ENCODE data around the gene CTDSPL.
"Not testable (repeated sequence)": the region's sequence is repeated elsewhere in the genome, so short reads cannot be mapped to it uniquely, and the experiment has no call there.

CTDSPL gene

GRCh38 chr3:37971467-37971866 is 109.8 kb downstream of the CTDSPL start:
- no peak overlapping the region for H3K4me3 ChIP-seq (replicated peaks; ENCODE audit: low read depth, low read length)
- no peak for TF ChIP-seq CTCF (IDR thresholded peaks at IDR 0.05; ENCODE audit: low read depth, low read length, missing control alignments)
- no peak for DNase-seq (ENCODE audit: extremely low read depth, low read depth)

GRCh38 chr3:37972056-37972455 is 110.4 kb downstream of the CTDSPL start:
- DNase-seq (ENCODE audit: extremely low read depth, low read depth); H3K4me3 ChIP-seq (replicated peaks; ENCODE audit: low read depth, low read length): not testable (repeated sequence)

GRCh38 chr3:37973246-37974054 is 111.8 kb downstream of the CTDSPL start:
- TF ChIP-seq CTCF (IDR thresholded peaks at IDR 0.05; ENCODE audit: low read depth, low read length, missing control alignments) = no peak
- no peak for DNase-seq (ENCODE audit: extremely low read depth, low read depth)
- no peak overlapping the region for H3K4me3 ChIP-seq (replicated peaks; ENCODE audit: low read depth, low read length)

GRCh38 chr3:37974121-37975083 is 112.7 kb downstream of the CTDSPL start:
- no peak for DNase-seq (ENCODE audit: extremely low read depth, low read depth)
- no peak overlapping the region for H3K4me3 ChIP-seq (replicated peaks; ENCODE audit: low read depth, low read length)
- peak; percentile 83 for TF ChIP-seq CTCF (IDR thresholded peaks at IDR 0.05; ENCODE audit: low read depth, low read length, missing control alignments)

GRCh38 chr3:37979541-37980461 is 118.1 kb downstream of the CTDSPL start:
- no peak for TF ChIP-seq CTCF (IDR thresholded peaks at IDR 0.05; ENCODE audit: low read depth, low read length, missing control alignments)
- DNase-seq (ENCODE audit: extremely low read depth, low read depth) = no peak
- no peak overlapping the region for H3K4me3 ChIP-seq (replicated peaks; ENCODE audit: low read depth, low read length)

GRCh38 chr3:37980462-37981347 is 119.0 kb downstream of the CTDSPL start:
- TF ChIP-seq CTCF (IDR thresholded peaks at IDR 0.05; ENCODE audit: low read depth, low read length, missing control alignments) = no peak
- H3K4me3 ChIP-seq (replicated peaks; ENCODE audit: low read depth, low read length) = no peak overlapping the region
- no peak for DNase-seq (ENCODE audit: extremely low read depth, low read depth)

Measured in HFF-Myc (cell line).